Psoas muscle (tissue), 8 donors: Measurements from ENCODE around the gene BANP. TPM values are rescaled to one million over a fixed set of nuclear protein-coding genes. Genes with fewer than 3 reads are reported as not detected.
"Not testable (repeated sequence)": the region's sequence is repeated elsewhere in the genome, so short reads cannot be mapped to it uniquely, and the experiment has no call there.

Source experiments
- ATAC-seq, 4 donors: fragments of 200-7000 bp; cut with Tn5 transposase; one replicate each; pipeline ENCODE4 v1.9.1; 2020; ENCODE audit warnings: moderate library complexity in 3 of 4, mild to moderate bottlenecking in 2 of 4
- DNase-seq, 2 donors: peaks; one replicate each; pipeline ENCODE4 v3.0.0-alpha.2; 2020
- H3K27ac ChIP-seq: fragments of 200-600 bp; one replicate; pipeline ENCODE4 v1.8.0; 2022
- H3K27me3 ChIP-seq, 3 donors: fragments of 200-600 bp in 1 of 3; one replicate each; pipeline versions ENCODE4 v1.6.1 to v1.8.0; 2013 to 2022; ENCODE audit warnings: low read length in 2 of 3, mild to moderate bottlenecking in 2 of 3, moderate library complexity in 1 of 3; ENCODE audit not compliant: insufficient read depth in 3 of 3
- H3K36me3 ChIP-seq, 2 donors: fragments of 200-600 bp in 1 of 2; one replicate each; pipeline versions ENCODE4 v1.6.1 to v1.8.0; 2013 to 2022; ENCODE audit warnings: low read depth in 1 of 2, mild to moderate bottlenecking in 1 of 2, moderate library complexity in 1 of 2; ENCODE audit not compliant: insufficient read depth in 1 of 2
- H3K4me1 ChIP-seq: fragments of 200-600 bp; one replicate; pipeline ENCODE4 v1.8.0; 2022
- H3K4me3 ChIP-seq: fragments of 200-600 bp; one replicate; pipeline ENCODE4 v1.8.0; 2022; ENCODE audit warnings: mild to moderate bottlenecking
- H3K9me3 ChIP-seq: fragments of 200-600 bp; one replicate; pipeline ENCODE4 v1.8.0; 2022
- WGBS, 3 donors: extraction: QIAGEN DNeasy Blood & Tissue Kit; methylation state at CpG; one replicate each; pipeline versions ENCODE4 v1.1.6 to v1.1.7; 2013; 5-methylcytosine and 5-hydroxymethylcytosine counted together
- intact Hi-C, 2 donors: fragments of 100-400 bp; cut with DNase I; formaldehyde crosslinking; loops; one replicate each; pipeline versions ENCODE4 v1.11.0 to v1.14.2; 2022
- polyA plus RNA-seq, 3 donors: library from polyadenylated mRNA; stranded (reverse); fragments of 200-250 nt; gene quantifications; one replicate each; pipeline ENCODE4 v1.2.3, GENCODE V29; 2013
- total RNA-seq, 4 donors: library from RNA; stranded (reverse); fragmentation: NEBNext Ultra II Directional in 2 of 4; extraction: Animal tissue kit (Norgen Biotek cat#: 25700) in 2 of 4; gene quantifications; one replicate each; pipeline versions ENCODE4 v1.2.1 to v1.2.4, GENCODE V29; 2021 to 2023
- TF ChIP-seq, protein P1 (sequence below): fragments of 200-600 bp; IDR thresholded peaks from one replicate; pipeline ENCODE4 v1.8.0; 2022; ENCODE audit warnings: antibody characterized with exemption
- donor health status: healthy with polysubstance abuse.
- donor health status: DM: no; HTN: no; CAD: no; lungs with moderate emphysema.
- donor health status: Bipolar disorder and iron deficiency.
- donor health status: healthy.
- donor health status: DM: yes; HTN: yes; CAD: no.
- donor health status: DM: no; HTN: no; CAD: no.
- donor health status: DM: no; HTN: no; CAD: no.
- donor health status: DM: yes; HTN: yes; CAD: no.

The BANP gene
- total and polyA plus RNA-seq, 7 donors = 7.7 to 15.3 (median 14.2) TPM

GRCh38 chr16:88101623-88102105 lies 150.4 kb downstream of the BANP start:
- DNase-seq = peak in 1 of 2 donors; percentile 47
- ATAC-seq, H3K27ac ChIP-seq, H3K4me1 ChIP-seq, H3K9me3 ChIP-seq, H3K36me3 ChIP-seq, H3K4me3 ChIP-seq, intact Hi-C loops: not testable (repeated sequence)
- peaks cover 0 to 55% (median 15%) of the 10 kb centered on the region in 3 donors for H3K27me3 ChIP-seq
- WGBS, 3 donors = 46 to 53% (median 49%) methylated on average over 21 of the region's 21 CpGs

GRCh38 chr16:88102597-88102996 lies 151.4 kb downstream of the BANP start:
- 81 to 84% (median 82%) methylated on average over 17 of the region's 17 CpGs for WGBS, 3 donors
- no peaks in the 10 kb centered on the region for H3K36me3 ChIP-seq
- no peak overlapping the region for H3K4me3 ChIP-seq
- peak in 1 of 2 donors; percentile 43 for DNase-seq
- ATAC-seq = no peak
- intact Hi-C loops = no loop called here
- H3K27me3 ChIP-seq = peaks cover 0 to 55% (median 15%) of the 10 kb centered on the region in 3 donors
- TF ChIP-seq, protein P1, sequence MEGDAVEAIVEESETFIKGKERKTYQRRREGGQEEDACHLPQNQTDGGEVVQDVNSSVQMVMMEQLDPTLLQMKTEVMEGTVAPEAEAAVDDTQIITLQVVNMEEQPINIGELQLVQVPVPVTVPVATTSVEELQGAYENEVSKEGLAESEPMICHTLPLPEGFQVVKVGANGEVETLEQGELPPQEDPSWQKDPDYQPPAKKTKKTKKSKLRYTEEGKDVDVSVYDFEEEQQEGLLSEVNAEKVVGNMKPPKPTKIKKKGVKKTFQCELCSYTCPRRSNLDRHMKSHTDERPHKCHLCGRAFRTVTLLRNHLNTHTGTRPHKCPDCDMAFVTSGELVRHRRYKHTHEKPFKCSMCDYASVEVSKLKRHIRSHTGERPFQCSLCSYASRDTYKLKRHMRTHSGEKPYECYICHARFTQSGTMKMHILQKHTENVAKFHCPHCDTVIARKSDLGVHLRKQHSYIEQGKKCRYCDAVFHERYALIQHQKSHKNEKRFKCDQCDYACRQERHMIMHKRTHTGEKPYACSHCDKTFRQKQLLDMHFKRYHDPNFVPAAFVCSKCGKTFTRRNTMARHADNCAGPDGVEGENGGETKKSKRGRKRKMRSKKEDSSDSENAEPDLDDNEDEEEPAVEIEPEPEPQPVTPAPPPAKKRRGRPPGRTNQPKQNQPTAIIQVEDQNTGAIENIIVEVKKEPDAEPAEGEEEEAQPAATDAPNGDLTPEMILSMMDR = no peak
- no peaks in the 10 kb centered on the region for H3K9me3 ChIP-seq
- no peaks in the 10 kb centered on the region for H3K4me1 ChIP-seq
- no peak overlapping the region for H3K27ac ChIP-seq

DNA sequence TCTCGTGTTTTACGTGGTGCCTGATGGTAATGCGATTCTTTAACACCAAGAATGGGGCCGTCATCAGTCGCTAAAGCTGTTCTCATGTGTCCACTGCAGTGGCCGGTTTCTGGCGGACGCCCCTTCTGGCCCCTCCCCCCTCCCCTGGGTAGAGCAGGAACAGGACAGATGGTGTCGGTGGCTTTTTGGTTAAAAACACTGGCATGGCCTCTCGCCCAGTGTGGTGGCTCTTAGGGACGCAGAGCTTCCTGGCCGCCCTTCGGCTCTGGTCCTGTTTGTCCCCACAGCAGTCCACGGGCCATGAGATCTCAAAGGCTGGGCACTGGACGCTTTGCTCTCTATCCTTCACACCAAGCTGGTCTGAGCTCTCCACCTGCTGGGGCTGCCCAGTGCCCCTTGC lies 151.8 kb downstream of the BANP start:
- 33 to 48% (median 46%) methylated on average over 15 of the region's 15 CpGs for WGBS, 3 donors
- H3K4me3 ChIP-seq = no peak overlapping the region
- intact Hi-C loops = no loop called here
- TF ChIP-seq, protein P1 = no peak
- H3K9me3 ChIP-seq = no peaks in the 10 kb centered on the region
- H3K36me3 ChIP-seq = no peaks in the 10 kb centered on the region
- no peaks in the 10 kb centered on the region for H3K4me1 ChIP-seq
- H3K27me3 ChIP-seq = peaks cover 0 to 54% (median 15%) of the 10 kb centered on the region in 3 donors
- DNase-seq = peak in 1 of 2 donors; percentile 35
- no peak overlapping the region for H3K27ac ChIP-seq
- no peak for ATAC-seq

GRCh38 chr16:88103581-88104188 lies 152.5 kb downstream of the BANP start:
- peak in 1 of 2 donors; percentile 16 for DNase-seq
- Histone ChIP-seq H3K27me3 (peaks cover 0 to 47% (median 10%) of the 10 kb centered on the region in 3 donors), H3K4me1 (no peaks in the 10 kb centered on the region), H3K27ac (no peak overlapping the region), H3K9me3 (no peaks in the 10 kb centered on the region), H3K4me3 (no peak overlapping the region), H3K36me3 (no peaks in the 10 kb centered on the region)
- ATAC-seq = no peak
- intact Hi-C loops = no loop called here
- TF ChIP-seq, protein P1 = no peak
- 21 to 43% (median 31%) methylated on average over 28 of the region's 28 CpGs for WGBS, 3 donors

DNA sequence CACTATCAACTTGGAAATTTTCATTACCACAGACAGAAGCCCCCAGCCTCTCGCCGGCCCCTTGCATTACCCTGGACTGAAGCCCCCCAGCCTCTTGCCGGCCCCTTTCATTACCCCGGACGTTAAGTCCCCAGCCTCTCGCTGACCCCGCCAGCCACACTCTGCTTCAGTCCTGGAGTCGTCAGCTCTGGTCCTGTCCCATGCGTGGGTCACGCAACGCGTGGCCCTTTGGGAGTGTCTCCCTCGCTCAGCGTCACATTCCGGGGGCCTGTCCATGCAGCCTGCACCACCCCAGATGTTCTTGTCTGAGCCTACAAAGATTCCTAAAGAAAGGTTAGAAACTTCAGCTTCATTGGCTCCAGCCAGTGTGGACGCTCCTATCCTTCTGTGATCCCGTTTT lies 153.1 kb downstream of the BANP start:
- H3K27ac ChIP-seq, H3K36me3 ChIP-seq, ATAC-seq, H3K4me3 ChIP-seq, intact Hi-C loops, H3K4me1 ChIP-seq, H3K9me3 ChIP-seq: not testable (repeated sequence)
- WGBS, 3 donors = 65 to 74% (median 68%) methylated on average over 17 of the region's 17 CpGs
- peak in 1 of 2 donors; percentile 29 for DNase-seq
- H3K27me3 ChIP-seq = peaks cover 0 to 40% (median 9%) of the 10 kb centered on the region in 3 donors

- ATAC-seq, H3K27ac ChIP-seq, H3K36me3 ChIP-seq, H3K9me3 ChIP-seq, H3K4me1 ChIP-seq, intact Hi-C loops, H3K4me3 ChIP-seq: not testable (repeated sequence)
- DNase-seq = peak in 1 of 2 donors; percentile 44
- H3K27me3 ChIP-seq = peaks cover 0 to 28% (median 11%) of the 10 kb centered on the region in 3 donors
- 81 to 93% (median 83%) methylated on average over 7 of the region's 7 CpGs for WGBS, 3 donors
Measured at GRCh38 chr16:88105574-88106140, 154.4 kb downstream of the BANP start.

- ATAC-seq, H3K9me3 ChIP-seq, H3K4me1 ChIP-seq, H3K36me3 ChIP-seq, H3K4me3 ChIP-seq, intact Hi-C loops, H3K27ac ChIP-seq: not testable (repeated sequence)
- peaks cover 0 to 19% (median 9%) of the 10 kb centered on the region in 3 donors for H3K27me3 ChIP-seq
- peak in 1 of 2 donors; percentile 11 for DNase-seq
- WGBS, 3 donors = 92 to 95% (median 95%) methylated on average over 10 to 12 of the region's 12 CpGs
Measured at GRCh38 chr16:88106566-88106965, 155.3 kb downstream of the BANP start.
